Ishikawa (cell line): ENCODE data around the gene PCDH7.
A peak's percentile ranks its signal among the peaks of the same experiment; 100 is the strongest.

Source experiments
- CEBPB ChIP-seq: IDR thresholded peaks from 2 replicates; pipeline ENCODE4 v1.6.1; 2012
- EGR1 ChIP-seq: IDR thresholded peaks from 2 replicates; pipeline ENCODE4 v1.6.1; 2012
- EP300 ChIP-seq: IDR thresholded peaks from 2 replicates; pipeline ENCODE4 v1.6.1; 2012; ENCODE audit warnings: borderline replicate concordance
- FOXM1 ChIP-seq: IDR thresholded peaks from 2 replicates; pipeline ENCODE4 v1.6.1; 2012; ENCODE audit warnings: low read depth, borderline replicate concordance
- NFIC ChIP-seq: IDR thresholded peaks from 2 replicates; pipeline ENCODE4 v1.6.1; 2012
- RAD21 ChIP-seq: IDR thresholded peaks from 2 replicates; pipeline ENCODE4 v1.6.1; 2012; ENCODE audit warnings: low read depth
- TAF1 ChIP-seq: IDR thresholded peaks from 2 replicates; pipeline ENCODE4 v1.6.1; 2012; ENCODE audit warnings: low read depth, mild to moderate bottlenecking
- TCF12 ChIP-seq: IDR thresholded peaks from 2 replicates; pipeline ENCODE4 v1.6.1; 2012; ENCODE audit warnings: low read depth
- TEAD4 ChIP-seq: IDR thresholded peaks from 2 replicates; pipeline ENCODE4 v1.6.1; 2012
- YY1 ChIP-seq: IDR thresholded peaks from 2 replicates; pipeline ENCODE4 v1.6.1; 2012; ENCODE audit warnings: low read depth
- ZBTB7A ChIP-seq: IDR thresholded peaks from 2 replicates; pipeline ENCODE4 v1.6.1; 2012; ENCODE audit warnings: low read depth
- TF ChIP-seq, protein P1 (sequence below): IDR thresholded peaks from 2 replicates; pipeline ENCODE4 v1.6.1; 2012
- TF ChIP-seq, protein P2 (sequence below): IDR thresholded peaks from 2 replicates; pipeline ENCODE4 v1.6.1; 2012; ENCODE audit warnings: low read depth, mild to moderate bottlenecking
- TF ChIP-seq, protein P3 (sequence below): IDR thresholded peaks from 2 replicates; pipeline ENCODE4 v1.6.1; 2012

DNA sequence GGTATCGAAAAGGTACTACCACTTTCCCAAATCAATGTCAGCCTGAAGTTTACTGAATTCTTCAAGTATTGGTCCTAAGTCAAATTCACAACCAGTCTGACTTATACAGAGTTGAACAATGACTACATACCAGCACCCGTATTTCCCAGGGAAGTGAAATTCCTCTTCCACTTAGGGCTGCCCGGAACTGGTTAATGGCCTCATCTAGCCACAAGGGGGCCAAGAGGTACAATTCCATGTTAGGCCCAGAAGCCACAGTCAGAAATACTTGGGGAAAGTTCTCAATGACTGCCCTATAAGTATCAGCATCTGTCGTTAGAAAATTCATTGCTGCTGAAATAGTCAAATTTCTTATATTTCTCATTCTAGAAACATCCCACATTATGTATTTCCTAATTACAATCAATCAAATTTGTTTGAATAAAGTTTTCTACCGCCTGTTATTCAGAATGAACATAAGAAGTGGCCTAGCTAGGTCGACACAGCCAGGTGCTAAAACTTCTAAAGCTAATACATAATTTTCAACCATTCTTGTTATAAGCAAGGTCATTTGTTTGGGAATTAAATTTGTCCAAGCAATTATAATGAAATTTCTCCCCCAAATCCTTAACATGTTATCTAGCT, 5.6 kb upstream of the PCDH7 start:
- TF ChIP-seq EGR1 = no peak
- no peak for TF ChIP-seq CEBPB
- TF ChIP-seq, protein P1, sequence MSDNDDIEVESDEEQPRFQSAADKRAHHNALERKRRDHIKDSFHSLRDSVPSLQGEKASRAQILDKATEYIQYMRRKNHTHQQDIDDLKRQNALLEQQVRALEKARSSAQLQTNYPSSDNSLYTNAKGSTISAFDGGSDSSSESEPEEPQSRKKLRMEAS = no peak
- TF ChIP-seq, protein P2, sequence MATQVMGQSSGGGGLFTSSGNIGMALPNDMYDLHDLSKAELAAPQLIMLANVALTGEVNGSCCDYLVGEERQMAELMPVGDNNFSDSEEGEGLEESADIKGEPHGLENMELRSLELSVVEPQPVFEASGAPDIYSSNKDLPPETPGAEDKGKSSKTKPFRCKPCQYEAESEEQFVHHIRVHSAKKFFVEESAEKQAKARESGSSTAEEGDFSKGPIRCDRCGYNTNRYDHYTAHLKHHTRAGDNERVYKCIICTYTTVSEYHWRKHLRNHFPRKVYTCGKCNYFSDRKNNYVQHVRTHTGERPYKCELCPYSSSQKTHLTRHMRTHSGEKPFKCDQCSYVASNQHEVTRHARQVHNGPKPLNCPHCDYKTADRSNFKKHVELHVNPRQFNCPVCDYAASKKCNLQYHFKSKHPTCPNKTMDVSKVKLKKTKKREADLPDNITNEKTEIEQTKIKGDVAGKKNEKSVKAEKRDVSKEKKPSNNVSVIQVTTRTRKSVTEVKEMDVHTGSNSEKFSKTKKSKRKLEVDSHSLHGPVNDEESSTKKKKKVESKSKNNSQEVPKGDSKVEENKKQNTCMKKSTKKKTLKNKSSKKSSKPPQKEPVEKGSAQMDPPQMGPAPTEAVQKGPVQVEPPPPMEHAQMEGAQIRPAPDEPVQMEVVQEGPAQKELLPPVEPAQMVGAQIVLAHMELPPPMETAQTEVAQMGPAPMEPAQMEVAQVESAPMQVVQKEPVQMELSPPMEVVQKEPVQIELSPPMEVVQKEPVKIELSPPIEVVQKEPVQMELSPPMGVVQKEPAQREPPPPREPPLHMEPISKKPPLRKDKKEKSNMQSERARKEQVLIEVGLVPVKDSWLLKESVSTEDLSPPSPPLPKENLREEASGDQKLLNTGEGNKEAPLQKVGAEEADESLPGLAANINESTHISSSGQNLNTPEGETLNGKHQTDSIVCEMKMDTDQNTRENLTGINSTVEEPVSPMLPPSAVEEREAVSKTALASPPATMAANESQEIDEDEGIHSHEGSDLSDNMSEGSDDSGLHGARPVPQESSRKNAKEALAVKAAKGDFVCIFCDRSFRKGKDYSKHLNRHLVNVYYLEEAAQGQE = no peak
- TF ChIP-seq TAF1 = no peak
- TF ChIP-seq ZBTB7A = no peak
- no peak for TF ChIP-seq EP300
- TF ChIP-seq YY1 = no peak
- TF ChIP-seq TCF12 = no peak
- peak; percentile 64 for TF ChIP-seq TEAD4
- peak; percentile 72 for TF ChIP-seq RAD21
- TF ChIP-seq, protein P3, sequence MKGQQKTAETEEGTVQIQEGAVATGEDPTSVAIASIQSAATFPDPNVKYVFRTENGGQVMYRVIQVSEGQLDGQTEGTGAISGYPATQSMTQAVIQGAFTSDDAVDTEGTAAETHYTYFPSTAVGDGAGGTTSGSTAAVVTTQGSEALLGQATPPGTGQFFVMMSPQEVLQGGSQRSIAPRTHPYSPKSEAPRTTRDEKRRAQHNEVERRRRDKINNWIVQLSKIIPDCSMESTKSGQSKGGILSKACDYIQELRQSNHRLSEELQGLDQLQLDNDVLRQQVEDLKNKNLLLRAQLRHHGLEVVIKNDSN = no peak
- no peak for TF ChIP-seq NFIC
- TF ChIP-seq FOXM1 = no peak
